K562 (cell line): ENCODE data around the gene BZW1. TPM values are rescaled to one million over a fixed set of nuclear protein-coding genes. Genes with fewer than 3 reads are reported as not detected.

Source experiments
- ATAC-seq: fragments of 200-7000 bp; cut with Tn5 transposase; 3 replicates; pipeline ENCODE4 v1.9.1; 2020; ENCODE audit warnings: moderate library complexity
- BruUV-seq: library from RNA; stranded (reverse); fragments of 400-500 nt; replicated peaks from 2 replicates; lab custom pipeline; 2021; lab: Mats Ljungman, UMichigan
- CTCF ChIA-PET: fragments of 300-600 bp; formaldehyde crosslinking; extraction: SDS; loops from one replicate; lab custom pipeline; 2021; ENCODE audit warnings: low intra/inter-chr PET ratio; lab: Yijun Ruan, JAX
- POLR2A ChIA-PET: fragments of 300-600, 350-650 bp; sonication (Branson Sonifier 250); formaldehyde crosslinking; extraction: SDS; loops from one replicate; lab custom pipeline; 2021; ENCODE audit warnings: antibody characterized with exemption, inconsistent platforms; lab: Yijun Ruan, JAX
- DNase-seq, 4 experiments: peaks; one replicate each; pipeline versions ENCODE4 v3.0.0 to v3.0.0-alpha.2; 2011 to 2018; ENCODE audit warnings: low spot score in 3 of 4, mixed read lengths in 3 of 4; ENCODE audit errors: extremely low read depth in 1 of 4
- FAIRE-seq: peaks from 2 replicates; lab custom pipeline; 2011; peaks lifted over from hg19 to GRCh38; lab: Jason Lieb, UNC
- H2AFZ ChIP-seq: 2 replicates; pipeline ENCODE4 v1.6.0; 2011; ENCODE audit warnings: low read depth, low read length, control low read depth, inconsistent platforms
- H3K27ac ChIP-seq: fragments of 200-600 bp; 3 replicates; pipeline ENCODE4 v1.8.0; 2011; ENCODE audit warnings: low read depth, mild to moderate bottlenecking, control low read depth, inconsistent platforms, low read length, moderate library complexity, mixed read lengths; ENCODE audit errors: extremely low read depth
- H3K27me3 ChIP-seq, 2 experiments: fragments of 300-600 bp in 1 of 2; 2 replicates in 1 of 2; 3 replicates in 1 of 2; pipeline versions ENCODE4 v1.6.0 to v1.8.0; 2011; ENCODE audit warnings: inconsistent platforms in 2 of 2, low read length in 2 of 2, mild to moderate bottlenecking in 1 of 2, mixed read lengths in 1 of 2, moderate library complexity in 1 of 2; ENCODE audit not compliant: control insufficient read depth in 2 of 2, insufficient read depth in 2 of 2
- H3K36me3 ChIP-seq: fragments of 300-600 bp; 3 replicates; pipeline ENCODE4 v1.8.0; 2011; ENCODE audit warnings: mild to moderate bottlenecking, low read length, inconsistent platforms; ENCODE audit not compliant: control insufficient read depth, insufficient read depth
- H3K4me1 ChIP-seq, 2 experiments: fragments of 200-600 bp in 1 of 2; replicated peaks in 1 of 2; 2 replicates in 1 of 2; 3 replicates in 1 of 2; pipeline versions ENCODE4 v1.5.1 to v1.8.0; 2011; ENCODE audit warnings: inconsistent platforms in 2 of 2, low read length in 2 of 2, mild to moderate bottlenecking in 1 of 2, mixed read lengths in 1 of 2, moderate library complexity in 1 of 2; ENCODE audit not compliant: control insufficient read depth in 2 of 2, insufficient read depth in 2 of 2
- H3K4me2 ChIP-seq: 2 replicates; pipeline ENCODE4 v1.6.1; 2011; ENCODE audit warnings: low read length, control low read depth, inconsistent platforms, mixed read lengths; ENCODE audit not compliant: insufficient read depth
- H3K4me3 ChIP-seq: fragments of 200-600 bp; sonication (generic), shearing (Covaris generic); 2 replicates; pipeline ENCODE4 v1.5.1; 2016; ENCODE audit warnings: control low read depth, inconsistent platforms
- H3K79me2 ChIP-seq: fragments of 200-600 bp; 3 replicates; pipeline ENCODE4 v1.8.0; 2011; ENCODE audit warnings: low read length, inconsistent platforms; ENCODE audit not compliant: control insufficient read depth, insufficient read depth
- H3K9ac ChIP-seq, 2 experiments: 2 replicates each; pipeline versions ENCODE4 v1.6.0 to v1.6.1; 2011; ENCODE audit warnings: low read depth in 2 of 2, low read length in 2 of 2, control low read depth in 1 of 2, inconsistent platforms in 1 of 2, mild to moderate bottlenecking in 1 of 2, mixed read lengths in 1 of 2; ENCODE audit not compliant: insufficient read depth in 1 of 2
- H3K9me1 ChIP-seq: one replicate; pipeline ENCODE4 v1.6.0; 2011; ENCODE audit warnings: inconsistent platforms, mild to moderate bottlenecking, low read length, moderate library complexity; ENCODE audit not compliant: control insufficient read depth, insufficient read depth
- H3K9me3 ChIP-seq: replicated peaks from 2 replicates; pipeline ENCODE4 v1.5.1; 2011; ENCODE audit warnings: low read depth, low read length, inconsistent platforms; ENCODE audit not compliant: control insufficient read depth, insufficient read depth
- H4K20me1 ChIP-seq: replicated peaks from 2 replicates; pipeline ENCODE4 v1.6.1; 2011; ENCODE audit warnings: low read length, inconsistent platforms, mixed read lengths; ENCODE audit not compliant: control insufficient read depth, insufficient read depth
- SAP30 ChIP-seq: fragments of 200-600 bp; sonication (generic); IDR thresholded peaks from 2 replicates; pipeline ENCODE4 v1.6.1; 2012; ENCODE audit warnings: borderline replicate concordance, low read depth, mild to moderate bottlenecking, moderate library complexity, low read length, control low read depth, inconsistent platforms; ENCODE audit not compliant: insufficient read depth, poor library complexity, severe bottlenecking
- TRIM24 ChIP-seq, 2 experiments: fragments of 450-650 bp; IDR thresholded peaks; 2 replicates each; pipeline ENCODE4 v1.6.1; 2016
- TRIM28 ChIP-seq: fragments of 450-650 bp; IDR thresholded peaks from 2 replicates; pipeline ENCODE4 v1.6.1; 2017
- ZNF263 ChIP-seq: sonication (generic); formaldehyde crosslinking; IDR thresholded peaks from 2 replicates; pipeline ENCODE4 v1.8.0; 2022; ENCODE audit warnings: mild to moderate bottlenecking, missing genetic modification reagents, borderline replicate concordance
- ZNF707 ChIP-seq: fragments of 250-450 bp; sonication (Bioruptor Pico); conservative IDR thresholded peaks from 2 replicates; pipeline ENCODE4 v1.8.0; 2022; ENCODE audit warnings: inconsistent platforms, mild to moderate bottlenecking, moderate library complexity
- WGBS: fragments of 100-300 bp; shearing (Covaris generic); methylation state at CpG from one replicate; pipeline ENCODE4 v1.1.6; 2016; ENCODE audit warnings: low coverage, mixed read lengths; ENCODE audit not compliant: insufficient coverage; ENCODE audit errors: missing lambda C conversion rate; 5-methylcytosine and 5-hydroxymethylcytosine counted together
- in situ Hi-C: fragments of 300-500 bp; cut with MboI; formaldehyde crosslinking; loops from 4 replicates; pipeline ENCODE4 v1.15.0; 2018; ENCODE audit warnings: inconsistent platforms, mixed read lengths
- intact Hi-C: fragments of 100-400 bp; cut with micrococcal nuclease; formaldehyde crosslinking; loops from 2 replicates; pipeline ENCODE4 v1.14.2; 2022
- polyA plus RNA-seq, 8 experiments: library from polyadenylated mRNA; depleted of rRNA in 4 of 8; stranded (reverse) in 5 of 8; unstranded in 3 of 8; fragments of >200 nt; fragmentation: Nextera tagmentation in 2 of 8; fragmentation: Illumina TruSeq in 1 of 8; extraction: Ambion mirVana in 2 of 8; extraction: Trizol in 1 of 8; gene quantifications; 2 replicates each; pipeline versions ENCODE4 v1.2.1 to v1.2.3, GENCODE V29; 2011 to 2014; ENCODE audit warnings: inconsistent platforms in 1 of 8, missing spikeins in 1 of 8
- total RNA-seq, 7 experiments: library from RNA; depleted of rRNA in 6 of 7; stranded (reverse); fragments of >200 nt in 6 of 7; fragmentation: Illumina TruSeq in 2 of 7; extraction: Trizol in 2 of 7; gene quantifications; 2 replicates each; pipeline versions ENCODE4 v1.2.1 to v1.2.3, GENCODE V29; 2011 to 2021; ENCODE audit warnings: low replicate concordance in 1 of 7
- TF ChIP-seq, protein P1 (sequence below): fragments of 450-650 bp; formaldehyde crosslinking; IDR thresholded peaks from 2 replicates; pipeline ENCODE4 v1.4.0; 2020; ENCODE audit warnings: mild to moderate bottlenecking, mixed read lengths
- TF ChIP-seq, protein P2 (sequence below): sonication (generic); formaldehyde crosslinking; IDR thresholded peaks from 2 replicates; pipeline ENCODE4 v1.8.1; 2023; ENCODE audit warnings: mild to moderate bottlenecking, missing genetic modification reagents
- TF ChIP-seq, protein P3 (sequence below): fragments of 250-450 bp; sonication (Bioruptor Pico); IDR thresholded peaks from 2 replicates; pipeline ENCODE4 v1.8.0; 2021; ENCODE audit warnings: moderate library complexity, mild to moderate bottlenecking, inconsistent platforms
- TF ChIP-seq, protein P4 (sequence below): sonication (generic); formaldehyde crosslinking; IDR thresholded peaks from 2 replicates; pipeline ENCODE4 v1.8.0; 2022; ENCODE audit warnings: mild to moderate bottlenecking, missing genetic modification reagents
- TF ChIP-seq, protein P5 (sequence below): IDR thresholded peaks from 3 replicates; pipeline ENCODE4 v1.6.1; 2011; ENCODE audit warnings: borderline replicate concordance, mild to moderate bottlenecking; ENCODE audit not compliant: insufficient read length, insufficient read depth
- TF ChIP-seq, protein P6 (sequence below): fragments of 200-800 bp; sonication (Bioruptor generic); IDR thresholded peaks from 2 replicates; pipeline ENCODE4 v1.6.1; 2017; ENCODE audit warnings: missing genetic modification characterization, missing compliant biosample characterization

The BZW1 gene
- total and polyA plus RNA-seq, 9 of the 15 experiments (the other 6 are each of a cell fraction or from before 2014, with no cell fraction given) = 110 to 244 (median 198) TPM

DNA sequence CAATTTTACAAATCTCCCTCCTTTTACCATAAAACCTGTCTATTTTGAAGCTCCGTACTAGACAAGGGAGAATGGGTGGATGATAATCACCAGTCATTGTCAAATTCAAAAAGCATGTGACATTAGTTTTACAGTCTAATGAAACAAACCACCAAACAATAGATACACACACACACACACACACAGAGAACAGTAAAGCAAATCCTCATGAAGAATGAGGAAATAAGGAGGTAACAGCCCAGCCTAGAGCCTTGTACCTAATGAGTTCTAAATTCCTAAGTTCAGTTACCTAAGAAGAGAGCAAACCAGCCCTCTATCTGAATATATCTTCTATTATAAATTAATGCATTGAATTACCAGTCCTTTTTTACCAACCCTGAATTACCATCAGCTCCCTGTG, 36.8 kb upstream of the BZW1 start:
- Histone ChIP-seq H4K20me1 (no peaks in the 10 kb centered on the region), H3K4me2 (no peak overlapping the region), H3K4me3 (no peak overlapping the region), H3K27ac (no peak overlapping the region), H3K9me1 (no peaks in the 10 kb centered on the region), H3K27me3 (no peaks in the 10 kb centered on the region; a peak in 1 of 5 replicates), H3K36me3 (no peaks in the 10 kb centered on the region), H3K9me3 (no peaks in the 10 kb centered on the region; the same call in 1 of the 2 replicates), H3K4me1 (no peaks in the 10 kb centered on the region; a peak in 1 of 5 replicates), H2AFZ (no peak overlapping the region), H3K79me2 (no peaks in the 10 kb centered on the region), H3K9ac (no peak overlapping the region)
- no peak for ATAC-seq
- WGBS = no CpG with 5 or more reads among the region's 1 CpG
- ChIA-PET CTCF (no interaction called here), POLR2A (no interaction called here)
- in situ Hi-C loops = no loop called here
- DNase-seq = no peak
- TF ChIP-seq TRIM24 (IDR thresholded peaks at IDR 0.05) (no peak), TRIM28 (no peak), ZNF263 (CRISPR knock-in tag) (no peak), ZNF707 (CRISPR knock-in tag) (no peak), SAP30 (no peak)
- TF ChIP-seq, protein P1, sequence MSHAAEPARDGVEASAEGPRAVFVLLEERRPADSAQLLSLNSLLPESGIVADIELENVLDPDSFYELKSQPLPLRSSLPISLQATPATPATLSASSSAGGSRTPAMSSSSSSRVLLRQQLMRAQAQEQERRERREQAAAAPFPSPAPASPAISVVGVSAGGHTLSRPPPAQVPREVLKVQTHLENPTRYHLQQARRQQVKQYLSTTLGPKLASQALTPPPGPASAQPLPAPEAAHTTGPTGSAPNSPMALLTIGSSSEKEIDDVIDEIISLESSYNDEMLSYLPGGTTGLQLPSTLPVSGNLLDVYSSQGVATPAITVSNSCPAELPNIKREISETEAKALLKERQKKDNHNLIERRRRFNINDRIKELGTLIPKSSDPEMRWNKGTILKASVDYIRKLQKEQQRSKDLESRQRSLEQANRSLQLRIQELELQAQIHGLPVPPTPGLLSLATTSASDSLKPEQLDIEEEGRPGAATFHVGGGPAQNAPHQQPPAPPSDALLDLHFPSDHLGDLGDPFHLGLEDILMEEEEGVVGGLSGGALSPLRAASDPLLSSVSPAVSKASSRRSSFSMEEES (CRISPR knock-in tag) = no peak
- TF ChIP-seq, protein P2, sequence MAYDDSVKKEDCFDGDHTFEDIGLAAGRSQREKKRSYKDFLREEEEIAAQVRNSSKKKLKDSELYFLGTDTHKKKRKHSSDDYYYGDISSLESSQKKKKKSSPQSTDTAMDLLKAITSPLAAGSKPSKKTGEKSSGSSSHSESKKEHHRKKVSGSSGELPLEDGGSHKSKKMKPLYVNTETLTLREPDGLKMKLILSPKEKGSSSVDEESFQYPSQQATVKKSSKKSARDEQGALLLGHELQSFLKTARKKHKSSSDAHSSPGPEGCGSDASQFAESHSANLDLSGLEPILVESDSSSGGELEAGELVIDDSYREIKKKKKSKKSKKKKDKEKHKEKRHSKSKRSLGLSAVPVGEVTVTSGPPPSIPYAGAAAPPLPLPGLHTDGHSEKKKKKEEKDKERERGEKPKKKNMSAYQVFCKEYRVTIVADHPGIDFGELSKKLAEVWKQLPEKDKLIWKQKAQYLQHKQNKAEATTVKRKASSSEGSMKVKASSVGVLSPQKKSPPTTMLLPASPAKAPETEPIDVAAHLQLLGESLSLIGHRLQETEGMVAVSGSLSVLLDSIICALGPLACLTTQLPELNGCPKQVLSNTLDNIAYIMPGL (CRISPR knock-in tag) = no peak
- TF ChIP-seq, protein P3, sequence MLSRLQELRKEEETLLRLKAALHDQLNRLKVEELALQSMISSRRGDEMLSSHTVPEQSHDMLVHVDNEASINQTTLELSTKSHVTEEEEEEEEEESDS (CRISPR knock-in tag) = no peak
- TF ChIP-seq, protein P4, sequence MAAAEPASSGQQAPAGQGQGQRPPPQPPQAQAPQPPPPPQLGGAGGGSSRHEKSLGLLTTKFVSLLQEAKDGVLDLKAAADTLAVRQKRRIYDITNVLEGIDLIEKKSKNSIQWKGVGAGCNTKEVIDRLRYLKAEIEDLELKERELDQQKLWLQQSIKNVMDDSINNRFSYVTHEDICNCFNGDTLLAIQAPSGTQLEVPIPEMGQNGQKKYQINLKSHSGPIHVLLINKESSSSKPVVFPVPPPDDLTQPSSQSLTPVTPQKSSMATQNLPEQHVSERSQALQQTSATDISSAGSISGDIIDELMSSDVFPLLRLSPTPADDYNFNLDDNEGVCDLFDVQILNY (CRISPR knock-in tag) = no peak
- TF ChIP-seq, protein P5, sequence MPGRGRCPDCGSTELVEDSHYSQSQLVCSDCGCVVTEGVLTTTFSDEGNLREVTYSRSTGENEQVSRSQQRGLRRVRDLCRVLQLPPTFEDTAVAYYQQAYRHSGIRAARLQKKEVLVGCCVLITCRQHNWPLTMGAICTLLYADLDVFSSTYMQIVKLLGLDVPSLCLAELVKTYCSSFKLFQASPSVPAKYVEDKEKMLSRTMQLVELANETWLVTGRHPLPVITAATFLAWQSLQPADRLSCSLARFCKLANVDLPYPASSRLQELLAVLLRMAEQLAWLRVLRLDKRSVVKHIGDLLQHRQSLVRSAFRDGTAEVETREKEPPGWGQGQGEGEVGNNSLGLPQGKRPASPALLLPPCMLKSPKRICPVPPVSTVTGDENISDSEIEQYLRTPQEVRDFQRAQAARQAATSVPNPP = no peak
- TF ChIP-seq, protein P6, sequence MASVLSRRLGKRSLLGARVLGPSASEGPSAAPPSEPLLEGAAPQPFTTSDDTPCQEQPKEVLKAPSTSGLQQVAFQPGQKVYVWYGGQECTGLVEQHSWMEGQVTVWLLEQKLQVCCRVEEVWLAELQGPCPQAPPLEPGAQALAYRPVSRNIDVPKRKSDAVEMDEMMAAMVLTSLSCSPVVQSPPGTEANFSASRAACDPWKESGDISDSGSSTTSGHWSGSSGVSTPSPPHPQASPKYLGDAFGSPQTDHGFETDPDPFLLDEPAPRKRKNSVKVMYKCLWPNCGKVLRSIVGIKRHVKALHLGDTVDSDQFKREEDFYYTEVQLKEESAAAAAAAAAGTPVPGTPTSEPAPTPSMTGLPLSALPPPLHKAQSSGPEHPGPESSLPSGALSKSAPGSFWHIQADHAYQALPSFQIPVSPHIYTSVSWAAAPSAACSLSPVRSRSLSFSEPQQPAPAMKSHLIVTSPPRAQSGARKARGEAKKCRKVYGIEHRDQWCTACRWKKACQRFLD (CRISPR knock-in tag) = no peak
- intact Hi-C loops = no loop called here
- no peak for FAIRE-seq
- BruUV-seq = no TSS peak
